Measurements from ENCODE around the gene HSPA8.
"Not testable (repeated sequence)": the region's sequence is repeated elsewhere in the genome, so short reads cannot be mapped to it uniquely, and the experiment has no call there.

The HSPA8 gene

GRCh38 chr11:123061403-123062157 is at the start of gene HSPA8:
HSPA8 (minus strand) TSS chr11:123062136; CDS start chr11:123061324, 812 bp downstream.
- in situ Hi-C loops (cut with HindIII; ENCODE audit: low pct_ligation_motif_present, low pct_unique_long_range_greater_than_20kb, low sequenced_read_pairs): no loop called here
- DNase-seq: peak; percentile 37

- peak; percentile 59 for DNase-seq
- in situ Hi-C loops (cut with HindIII; ENCODE audit: low pct_ligation_motif_present, low pct_unique_long_range_greater_than_20kb, low sequenced_read_pairs): no loop called here
Measured at GRCh38 chr11:123111465-123111864, 49.5 kb upstream of the HSPA8 start.

GRCh38 chr11:123110397-123110796 is 48.5 kb upstream of the HSPA8 start:
- in situ Hi-C loops (cut with HindIII; ENCODE audit: low pct_ligation_motif_present, low pct_unique_long_range_greater_than_20kb, low sequenced_read_pairs): no loop called here

GRCh38 chr11:123107945-123108495 is 46.1 kb upstream of the HSPA8 start:
- in situ Hi-C loops (cut with HindIII; ENCODE audit: low pct_ligation_motif_present, low pct_unique_long_range_greater_than_20kb, low sequenced_read_pairs): loop anchor here (10.0 kb wide), 1 partner anchor 157 kb away; no protein-coding TSS in a partner anchor
- DNase-seq: no peak

More at GRCh38 chr11:123110397-123110796, 48.5 kb upstream of the HSPA8 start:
- DNase-seq: no peak

GRCh38 chr11:123104697-123105096 is 42.8 kb upstream of the HSPA8 start:
- in situ Hi-C loops (cut with HindIII; ENCODE audit: low pct_ligation_motif_present, low pct_unique_long_range_greater_than_20kb, low sequenced_read_pairs): loop anchor here (10.0 kb wide), 1 partner anchor 160 kb away; no protein-coding TSS in a partner anchor
- no peak for DNase-seq

- in situ Hi-C loops (cut with HindIII; ENCODE audit: low pct_ligation_motif_present, low pct_unique_long_range_greater_than_20kb, low sequenced_read_pairs): loop anchor here (10.0 kb wide), 1 partner anchor 161 kb away; no protein-coding TSS in a partner anchor
- peak; percentile 52 for DNase-seq
Measured at GRCh38 chr11:123103326-123103980, 41.5 kb upstream of the HSPA8 start.

GRCh38 chr11:123100379-123101085 is 38.6 kb upstream of the HSPA8 start:
- in situ Hi-C loops (cut with HindIII; ENCODE audit: low pct_ligation_motif_present, low pct_unique_long_range_greater_than_20kb, low sequenced_read_pairs): loop anchor here (10.0 kb wide), 1 partner anchor 164 kb away; no protein-coding TSS in a partner anchor
- DNase-seq: no peak

- in situ Hi-C loops (cut with HindIII; ENCODE audit: low pct_ligation_motif_present, low pct_unique_long_range_greater_than_20kb, low sequenced_read_pairs): no loop called here
- no peak for DNase-seq
Measured at GRCh38 chr11:123098990-123099389, 37.1 kb upstream of the HSPA8 start.

GRCh38 chr11:123093739-123094138 is 31.8 kb upstream of the HSPA8 start:
- in situ Hi-C loops (cut with HindIII; ENCODE audit: low pct_ligation_motif_present, low pct_unique_long_range_greater_than_20kb, low sequenced_read_pairs): no loop called here
- DNase-seq: no peak

- in situ Hi-C loops (cut with HindIII; ENCODE audit: low pct_ligation_motif_present, low pct_unique_long_range_greater_than_20kb, low sequenced_read_pairs): no loop called here
- DNase-seq: no peak
Measured at GRCh38 chr11:123091506-123091905, 29.6 kb upstream of the HSPA8 start.

GRCh38 chr11:123090168-123090567 is 28.2 kb upstream of the HSPA8 start:
- DNase-seq; in situ Hi-C loops (cut with HindIII; ENCODE audit: low pct_ligation_motif_present, low pct_unique_long_range_greater_than_20kb, low sequenced_read_pairs): not testable (repeated sequence)

- in situ Hi-C loops (cut with HindIII; ENCODE audit: low pct_ligation_motif_present, low pct_unique_long_range_greater_than_20kb, low sequenced_read_pairs); DNase-seq: not testable (repeated sequence)
Measured at GRCh38 chr11:123088896-123089295, 27.0 kb upstream of the HSPA8 start.

GRCh38 chr11:123087657-123088056 is 25.7 kb upstream of the HSPA8 start:
- in situ Hi-C loops (cut with HindIII; ENCODE audit: low pct_ligation_motif_present, low pct_unique_long_range_greater_than_20kb, low sequenced_read_pairs): not testable (repeated sequence)

GRCh38 chr11:123086305-123086704 is 24.4 kb upstream of the HSPA8 start:
- DNase-seq: no peak
- in situ Hi-C loops (cut with HindIII; ENCODE audit: low pct_ligation_motif_present, low pct_unique_long_range_greater_than_20kb, low sequenced_read_pairs): no loop called here

More at GRCh38 chr11:123087657-123088056, 25.7 kb upstream of the HSPA8 start:
- DNase-seq: not testable (repeated sequence)

- in situ Hi-C loops (cut with HindIII; ENCODE audit: low pct_ligation_motif_present, low pct_unique_long_range_greater_than_20kb, low sequenced_read_pairs): no loop called here
- no peak for DNase-seq
Measured at GRCh38 chr11:123085497-123085896, 23.6 kb upstream of the HSPA8 start.

GRCh38 chr11:123084454-123084853 is 22.5 kb upstream of the HSPA8 start:
- no peak for DNase-seq
- in situ Hi-C loops (cut with HindIII; ENCODE audit: low pct_ligation_motif_present, low pct_unique_long_range_greater_than_20kb, low sequenced_read_pairs): no loop called here

- DNase-seq: peak; percentile 85
- in situ Hi-C loops (cut with HindIII; ENCODE audit: low pct_ligation_motif_present, low pct_unique_long_range_greater_than_20kb, low sequenced_read_pairs): no loop called here
Measured at GRCh38 chr11:123083623-123084029, 21.7 kb upstream of the HSPA8 start.

- DNase-seq: no peak
- in situ Hi-C loops (cut with HindIII; ENCODE audit: low pct_ligation_motif_present, low pct_unique_long_range_greater_than_20kb, low sequenced_read_pairs): no loop called here
Measured at GRCh38 chr11:123082977-123083376, 21.0 kb upstream of the HSPA8 start.

- no peak for DNase-seq
- in situ Hi-C loops (cut with HindIII; ENCODE audit: low pct_ligation_motif_present, low pct_unique_long_range_greater_than_20kb, low sequenced_read_pairs): no loop called here
Measured at GRCh38 chr11:123080015-123080414, 18.1 kb upstream of the HSPA8 start.
